GM12878 (cell line): Measurements from ENCODE around the gene DTX4. TPM values are rescaled to one million over a fixed set of nuclear protein-coding genes. Genes with fewer than 3 reads are reported as not detected.

Source experiments
- ASH2L ChIP-seq: fragments of 300-600, 200-600 bp; sonication (generic); IDR thresholded peaks from 2 replicates; pipeline ENCODE4 v1.6.1; 2017; ENCODE audit warnings: low read depth, mild to moderate bottlenecking, borderline replicate concordance
- BACH1 ChIP-seq: fragments of 450-650 bp; IDR thresholded peaks from 2 replicates; pipeline ENCODE4 v1.6.1; 2017; ENCODE audit warnings: mild to moderate bottlenecking, borderline replicate concordance
- CEBPB ChIP-seq, 2 experiments: fragments of 150-350 bp in 1 of 2; IDR thresholded peaks; 2 replicates each; pipeline ENCODE4 v1.6.1; 2012 to 2014; ENCODE audit warnings: low read depth in 2 of 2, low read length in 2 of 2, borderline replicate concordance in 1 of 2, inconsistent platforms in 1 of 2
- DPF2 ChIP-seq: fragments of 450-650 bp; IDR thresholded peaks from 2 replicates; pipeline ENCODE4 v1.6.1; 2017; ENCODE audit warnings: mild to moderate bottlenecking
- ETV6 ChIP-seq, 2 experiments: fragments of 450-650 bp in 1 of 2; IDR thresholded peaks in 1 of 2; conservative IDR thresholded peaks in 1 of 2; 2 replicates each; pipeline ENCODE4 v1.6.1; 2014; ENCODE audit warnings: antibody characterized with exemption in 1 of 2, borderline replicate concordance in 1 of 2, low read depth in 1 of 2, mild to moderate bottlenecking in 1 of 2, moderate library complexity in 1 of 2
- GABPA ChIP-seq: IDR thresholded peaks from 2 replicates; pipeline ENCODE4 v1.6.1; 2014; ENCODE audit warnings: antibody characterized with exemption, low read depth, mild to moderate bottlenecking, inconsistent platforms
- PML ChIP-seq: IDR thresholded peaks from 2 replicates; pipeline ENCODE4 v1.6.1; 2012; ENCODE audit warnings: low read length, inconsistent platforms
- POLR2A ChIP-seq: IDR thresholded peaks from 2 replicates; pipeline ENCODE4 v1.6.1; 2011; ENCODE audit warnings: low read depth, mild to moderate bottlenecking, low read length
- POLR2AphosphoS5 ChIP-seq: IDR thresholded peaks from 2 replicates; pipeline ENCODE4 v1.6.1; 2011; ENCODE audit warnings: mild to moderate bottlenecking, low read length, inconsistent platforms
- SMARCA5 ChIP-seq: fragments of 450-650 bp; IDR thresholded peaks from 2 replicates; pipeline ENCODE4 v1.6.1; 2017; ENCODE audit warnings: mild to moderate bottlenecking
- SREBF1 ChIP-seq: IDR thresholded peaks from 2 replicates; pipeline ENCODE4 v1.6.1; 2012; ENCODE audit warnings: mild to moderate bottlenecking, low read length
- ZSCAN29 ChIP-seq: fragments of 450-650 bp; IDR thresholded peaks from 2 replicates; pipeline ENCODE4 v1.6.1; 2017; ENCODE audit warnings: mild to moderate bottlenecking, moderate library complexity
- polyA plus RNA-seq, 11 experiments: library from polyadenylated mRNA; depleted of rRNA in 4 of 11; unstranded in 6 of 11; stranded (reverse) in 5 of 11; fragments of >200 nt; fragmentation: Nextera tagmentation in 4 of 11; fragmentation: Illumina TruSeq in 1 of 11; extraction: Ambion mirVana in 4 of 11; extraction: Trizol in 1 of 11; gene quantifications; 1 replicate in 1 of 11; 2 replicates in 10 of 11; pipeline versions ENCODE4 v1.2.1 to v1.2.3, GENCODE V29; 2011 to 2016; ENCODE audit warnings: inconsistent platforms in 2 of 11, missing spikeins in 2 of 11, low read depth in 1 of 11
- total RNA-seq, 4 experiments: library from RNA; depleted of rRNA in 3 of 4; stranded (reverse); fragments of >200 nt in 3 of 4; fragmentation: Illumina TruSeq in 1 of 4; extraction: Trizol in 1 of 4; gene quantifications; 2 replicates each; pipeline versions ENCODE4 v1.2.1 to v1.2.3, GENCODE V29; 2013 to 2021
- TF ChIP-seq, protein P1 (sequence below): IDR thresholded peaks from 2 replicates; pipeline ENCODE4 v1.6.1; 2011; ENCODE audit warnings: borderline replicate concordance, low read depth, mild to moderate bottlenecking, moderate library complexity, mixed read lengths, low read length; ENCODE audit not compliant: insufficient read depth; ENCODE audit errors: extremely low read length
- TF ChIP-seq, protein P2 (sequence below): IDR thresholded peaks from 2 replicates; pipeline ENCODE4 v1.6.1; 2011; ENCODE audit warnings: low read depth, mild to moderate bottlenecking, low read length, moderate library complexity, borderline replicate concordance; ENCODE audit errors: extremely low read depth
- TF ChIP-seq, protein P3 (sequence below): IDR thresholded peaks from 2 replicates; pipeline ENCODE4 v1.6.1; 2012; ENCODE audit warnings: low read depth, low read length, improper control_type of control experiment
- TF ChIP-seq, protein P4 (sequence below): IDR thresholded peaks from 2 replicates; pipeline ENCODE4 v1.6.1; 2012; ENCODE audit warnings: low read depth, low read length, improper control_type of control experiment
- TF ChIP-seq, protein P5 (sequence below): fragments of 450-650 bp; formaldehyde crosslinking; IDR thresholded peaks from 2 replicates; pipeline ENCODE4 v1.4.0; 2022; ENCODE audit warnings: mild to moderate bottlenecking, moderate library complexity
- TF ChIP-seq, protein P6 (sequence below): IDR thresholded peaks from 2 replicates; pipeline ENCODE4 v1.6.1; 2011; ENCODE audit warnings: low read depth, low read length, improper control_type of control experiment, borderline replicate concordance
- TF ChIP-seq, protein P7 (sequence below): fragments of 450-650 bp; IDR thresholded peaks from 2 replicates; pipeline ENCODE4 v1.6.1; 2016; ENCODE audit warnings: mild to moderate bottlenecking

The DTX4 gene
- total and polyA plus RNA-seq, 10 of the 15 experiments (the other 5 are each of a cell fraction or from before 2014, with no cell fraction given), result 3.8 to 25.8 (median 10.5) TPM

DNA sequence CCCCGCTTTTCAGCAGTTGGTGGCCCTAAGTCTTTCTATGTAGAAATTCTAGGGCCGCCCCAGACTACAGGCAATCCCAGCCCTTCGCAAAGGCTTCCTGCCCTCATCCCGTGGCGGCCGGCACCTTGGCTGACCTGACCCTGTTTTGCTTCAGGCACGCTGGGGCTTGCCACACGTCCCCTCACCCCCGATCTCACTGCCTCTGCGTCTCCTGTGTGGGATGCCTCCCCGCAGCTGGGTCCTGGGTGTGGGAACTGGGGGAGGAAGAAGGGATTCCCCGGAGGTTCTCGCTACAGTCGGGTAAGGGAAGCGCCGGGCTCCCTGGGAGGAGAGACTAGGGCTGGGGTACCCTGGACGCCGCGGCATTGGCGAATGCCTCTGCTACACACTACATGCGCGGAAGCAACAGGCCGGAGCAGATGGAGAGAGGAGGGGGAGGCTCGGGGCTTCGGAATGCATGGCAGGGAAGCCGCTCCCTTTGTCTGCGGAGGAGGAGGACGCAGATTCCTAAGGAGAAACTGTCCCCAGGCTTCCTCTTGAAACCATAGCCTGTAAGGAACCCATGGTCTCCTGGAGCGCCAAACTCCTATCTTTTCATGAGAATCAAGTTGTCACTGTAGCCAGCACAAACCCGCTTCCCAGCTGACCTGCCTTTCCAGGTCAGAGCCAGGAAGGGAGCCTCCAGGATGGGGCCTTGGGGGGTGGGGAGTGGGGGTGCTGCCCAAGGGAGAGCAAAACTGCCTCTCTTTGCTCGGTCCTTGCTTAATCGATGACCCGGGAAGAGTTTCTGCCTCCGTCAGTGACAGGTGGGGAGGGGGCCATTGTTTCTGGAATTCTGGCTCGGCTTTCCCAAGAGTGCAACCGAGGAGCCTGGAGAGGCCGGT lies 1.4 kb downstream of the DTX4 start (continued):
- TF ChIP-seq, protein P1, sequence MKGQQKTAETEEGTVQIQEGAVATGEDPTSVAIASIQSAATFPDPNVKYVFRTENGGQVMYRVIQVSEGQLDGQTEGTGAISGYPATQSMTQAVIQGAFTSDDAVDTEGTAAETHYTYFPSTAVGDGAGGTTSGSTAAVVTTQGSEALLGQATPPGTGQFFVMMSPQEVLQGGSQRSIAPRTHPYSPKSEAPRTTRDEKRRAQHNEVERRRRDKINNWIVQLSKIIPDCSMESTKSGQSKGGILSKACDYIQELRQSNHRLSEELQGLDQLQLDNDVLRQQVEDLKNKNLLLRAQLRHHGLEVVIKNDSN, result no peak
- TF ChIP-seq, protein P2, sequence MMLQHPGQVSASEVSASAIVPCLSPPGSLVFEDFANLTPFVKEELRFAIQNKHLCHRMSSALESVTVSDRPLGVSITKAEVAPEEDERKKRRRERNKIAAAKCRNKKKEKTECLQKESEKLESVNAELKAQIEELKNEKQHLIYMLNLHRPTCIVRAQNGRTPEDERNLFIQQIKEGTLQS, result no peak
- no peak for TF ChIP-seq BACH1
- TF ChIP-seq, protein P3, sequence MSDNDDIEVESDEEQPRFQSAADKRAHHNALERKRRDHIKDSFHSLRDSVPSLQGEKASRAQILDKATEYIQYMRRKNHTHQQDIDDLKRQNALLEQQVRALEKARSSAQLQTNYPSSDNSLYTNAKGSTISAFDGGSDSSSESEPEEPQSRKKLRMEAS, result no peak
- TF ChIP-seq GABPA, result no peak
- no peak for TF ChIP-seq ASH2L
- TF ChIP-seq, protein P4, sequence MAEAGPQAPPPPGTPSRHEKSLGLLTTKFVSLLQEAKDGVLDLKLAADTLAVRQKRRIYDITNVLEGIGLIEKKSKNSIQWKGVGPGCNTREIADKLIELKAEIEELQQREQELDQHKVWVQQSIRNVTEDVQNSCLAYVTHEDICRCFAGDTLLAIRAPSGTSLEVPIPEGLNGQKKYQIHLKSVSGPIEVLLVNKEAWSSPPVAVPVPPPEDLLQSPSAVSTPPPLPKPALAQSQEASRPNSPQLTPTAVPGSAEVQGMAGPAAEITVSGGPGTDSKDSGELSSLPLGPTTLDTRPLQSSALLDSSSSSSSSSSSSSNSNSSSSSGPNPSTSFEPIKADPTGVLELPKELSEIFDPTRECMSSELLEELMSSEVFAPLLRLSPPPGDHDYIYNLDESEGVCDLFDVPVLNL, result no peak
- TF ChIP-seq, protein P5, sequence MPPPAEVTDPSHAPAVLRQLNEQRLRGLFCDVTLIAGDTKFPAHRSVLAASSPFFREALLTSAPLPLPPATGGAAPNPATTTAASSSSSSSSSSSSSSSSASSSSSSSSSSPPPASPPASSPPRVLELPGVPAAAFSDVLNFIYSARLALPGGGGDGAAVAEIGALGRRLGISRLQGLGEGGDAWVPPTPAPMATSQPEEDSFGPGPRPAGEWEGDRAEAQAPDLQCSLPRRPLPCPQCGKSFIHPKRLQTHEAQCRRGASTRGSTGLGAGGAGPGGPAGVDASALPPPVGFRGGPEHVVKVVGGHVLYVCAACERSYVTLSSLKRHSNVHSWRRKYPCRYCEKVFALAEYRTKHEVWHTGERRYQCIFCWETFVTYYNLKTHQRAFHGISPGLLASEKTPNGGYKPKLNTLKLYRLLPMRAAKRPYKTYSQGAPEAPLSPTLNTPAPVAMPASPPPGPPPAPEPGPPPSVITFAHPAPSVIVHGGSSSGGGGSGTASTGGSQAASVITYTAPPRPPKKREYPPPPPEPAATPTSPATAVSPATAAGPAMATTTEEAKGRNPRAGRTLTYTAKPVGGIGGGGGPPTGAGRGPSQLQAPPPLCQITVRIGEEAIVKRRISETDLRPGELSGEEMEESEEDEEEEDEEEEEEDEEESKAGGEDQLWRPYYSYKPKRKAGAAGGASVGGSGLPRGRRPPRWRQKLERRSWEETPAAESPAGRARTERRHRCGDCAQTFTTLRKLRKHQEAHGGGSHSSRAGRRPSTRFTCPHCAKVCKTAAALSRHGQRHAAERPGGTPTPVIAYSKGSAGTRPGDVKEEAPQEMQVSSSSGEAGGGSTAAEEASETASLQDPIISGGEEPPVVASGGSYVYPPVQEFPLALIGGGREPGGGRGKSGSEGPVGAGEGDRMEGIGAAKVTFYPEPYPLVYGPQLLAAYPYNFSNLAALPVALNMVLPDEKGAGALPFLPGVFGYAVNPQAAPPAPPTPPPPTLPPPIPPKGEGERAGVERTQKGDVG (CRISPR knock-in tag), result no peak
- TF ChIP-seq ZSCAN29, result no peak
- TF ChIP-seq ETV6 (conservative IDR thresholded peaks at IDR 0.05 in 1 of 2, IDR thresholded peaks at IDR 0.05 in 1 of 2; ENCODE audit: borderline replicate concordance in 1 of 2, low read depth in 1 of 2), result no peak
- TF ChIP-seq POLR2A, result peak; percentile 40
- peak; percentile 64 for TF ChIP-seq PML
- TF ChIP-seq DPF2, result no peak
- TF ChIP-seq, protein P6, sequence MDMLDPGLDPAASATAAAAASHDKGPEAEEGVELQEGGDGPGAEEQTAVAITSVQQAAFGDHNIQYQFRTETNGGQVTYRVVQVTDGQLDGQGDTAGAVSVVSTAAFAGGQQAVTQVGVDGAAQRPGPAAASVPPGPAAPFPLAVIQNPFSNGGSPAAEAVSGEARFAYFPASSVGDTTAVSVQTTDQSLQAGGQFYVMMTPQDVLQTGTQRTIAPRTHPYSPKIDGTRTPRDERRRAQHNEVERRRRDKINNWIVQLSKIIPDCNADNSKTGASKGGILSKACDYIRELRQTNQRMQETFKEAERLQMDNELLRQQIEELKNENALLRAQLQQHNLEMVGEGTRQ, result no peak
- no peak for TF ChIP-seq SMARCA5
- no peak for TF ChIP-seq SREBF1
- TF ChIP-seq POLR2AphosphoS5, result peak; percentile 63
- TF ChIP-seq, protein P7, sequence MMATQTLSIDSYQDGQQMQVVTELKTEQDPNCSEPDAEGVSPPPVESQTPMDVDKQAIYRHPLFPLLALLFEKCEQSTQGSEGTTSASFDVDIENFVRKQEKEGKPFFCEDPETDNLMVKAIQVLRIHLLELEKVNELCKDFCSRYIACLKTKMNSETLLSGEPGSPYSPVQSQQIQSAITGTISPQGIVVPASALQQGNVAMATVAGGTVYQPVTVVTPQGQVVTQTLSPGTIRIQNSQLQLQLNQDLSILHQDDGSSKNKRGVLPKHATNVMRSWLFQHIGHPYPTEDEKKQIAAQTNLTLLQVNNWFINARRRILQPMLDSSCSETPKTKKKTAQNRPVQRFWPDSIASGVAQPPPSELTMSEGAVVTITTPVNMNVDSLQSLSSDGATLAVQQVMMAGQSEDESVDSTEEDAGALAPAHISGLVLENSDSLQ, result no peak
- no peak for TF ChIP-seq CEBPB (IDR thresholded peaks at IDR 0.05; ENCODE audit: borderline replicate concordance in 1 of 2, low read depth in 2 of 2, low read length in 2 of 2)
